ENCODE measurements around the gene SH2D4B. TPM values are rescaled to one million over a fixed set of nuclear protein-coding genes. Genes with fewer than 3 reads are reported as not detected.

SH2D4B gene
- polyA plus RNA-seq, 1 donor = 0.10 TPM

DNA sequence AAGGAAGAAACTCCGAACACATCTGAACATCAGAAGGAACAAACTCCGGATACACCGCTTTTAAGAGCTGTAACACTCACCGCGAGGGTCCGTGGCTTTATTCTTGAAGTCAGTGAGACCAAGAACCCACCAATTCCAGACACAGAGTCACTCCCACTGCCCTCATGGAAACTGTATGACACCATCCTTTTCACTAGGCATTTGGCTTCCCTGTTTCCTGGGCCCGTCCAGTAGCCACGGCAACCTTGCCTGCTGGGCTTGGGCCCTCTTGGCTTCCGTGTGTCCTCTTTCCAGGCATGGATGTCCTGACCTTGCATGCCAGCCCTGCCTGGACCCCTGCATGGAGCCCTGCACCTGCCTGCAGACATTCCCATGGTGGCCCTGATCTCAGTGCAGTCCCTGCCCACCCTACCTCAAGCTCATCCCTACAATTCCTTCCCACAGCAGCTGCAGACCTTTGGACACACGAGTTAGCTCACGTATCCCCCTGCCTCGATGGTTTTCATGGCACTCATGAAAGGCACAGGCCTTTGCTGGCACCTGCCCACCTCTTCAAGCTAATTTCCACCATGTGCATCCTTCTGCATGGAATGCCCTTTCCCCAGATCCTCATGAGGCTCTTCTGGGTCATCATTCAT, 6.7 kb downstream of the SH2D4B start:
- no peak for DNase-seq

DNA sequence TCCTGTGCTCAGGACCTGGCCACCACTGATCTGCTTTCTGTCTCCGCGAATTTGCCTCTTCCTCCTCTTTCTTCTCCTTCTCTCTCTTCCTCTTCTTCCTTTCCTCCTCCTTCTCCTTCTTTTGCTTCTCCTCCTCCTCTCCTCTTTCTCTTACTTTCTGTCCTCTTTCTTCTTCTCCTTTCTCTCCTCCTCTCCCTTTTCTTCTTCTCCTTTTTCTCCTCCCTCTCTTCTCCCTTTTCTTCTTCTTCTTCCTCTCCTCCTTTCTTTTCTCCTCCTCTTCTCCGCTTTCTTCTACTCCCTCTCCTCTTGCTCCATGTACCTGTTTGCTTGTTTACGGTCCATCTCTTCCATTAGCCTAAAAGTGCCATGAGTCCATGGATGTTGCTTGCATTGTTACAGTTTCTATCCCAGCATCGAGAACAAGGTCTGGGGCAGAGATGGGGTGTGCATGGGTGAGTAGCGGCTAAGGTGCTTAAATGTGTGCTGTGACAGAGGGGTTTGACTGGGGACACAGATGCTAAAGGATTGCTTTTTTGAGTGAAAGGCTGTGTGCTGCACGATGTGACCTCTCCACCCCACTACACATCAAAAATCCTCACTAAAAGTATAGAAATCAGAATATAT, 7.7 kb downstream of the SH2D4B start:
- DNase-seq = no peak

GRCh38 chr10:80552151-80552646, 14.5 kb downstream of the SH2D4B start:
- DNase-seq = no peak

- DNase-seq = no peak
Observed at GRCh38 chr10:80553436-80553835, 15.7 kb downstream of the SH2D4B start.

DNA sequence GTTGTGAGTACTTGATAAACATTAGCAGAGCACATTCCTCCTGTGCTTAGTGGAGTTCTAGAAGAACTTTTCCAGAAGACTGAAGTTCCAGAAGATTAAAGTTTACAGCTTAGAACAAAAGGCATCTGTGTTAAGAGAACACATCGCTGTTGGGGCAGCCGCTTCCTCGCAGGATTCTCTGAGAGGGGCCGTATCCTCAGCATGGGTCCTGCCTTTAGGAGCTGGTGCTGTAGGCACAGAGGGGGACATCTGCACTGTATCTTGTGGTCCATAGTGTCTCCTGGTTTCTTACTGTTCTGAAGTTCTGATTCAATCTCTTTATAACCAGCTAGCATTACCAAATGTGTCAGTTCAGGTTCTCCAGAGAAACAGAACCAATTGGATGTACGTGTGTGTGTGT, 16.3 kb downstream of the SH2D4B start:
- DNase-seq = no peak

- DNase-seq = no peak
Observed at GRCh38 chr10:80555415-80555814, 17.7 kb downstream of the SH2D4B start.

DNA sequence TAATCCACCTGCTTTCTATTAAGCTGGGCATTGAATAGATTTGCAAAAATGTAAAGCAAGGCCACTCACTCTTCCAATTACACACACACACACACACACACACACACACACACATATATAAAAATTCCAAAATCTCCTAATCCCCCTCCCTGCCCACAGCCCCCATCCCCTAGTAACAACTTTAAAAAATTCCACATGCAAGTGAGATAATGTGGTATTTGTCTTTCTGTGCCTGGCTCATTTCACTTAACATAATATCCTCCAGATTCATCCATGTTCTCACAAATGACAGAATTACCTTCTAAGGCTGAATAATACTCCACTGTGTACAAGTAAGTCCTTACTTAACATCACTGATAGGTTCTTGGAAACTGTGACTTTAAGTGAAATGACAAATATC, 24.2 kb downstream of the SH2D4B start:
- no peak for DNase-seq

DNA sequence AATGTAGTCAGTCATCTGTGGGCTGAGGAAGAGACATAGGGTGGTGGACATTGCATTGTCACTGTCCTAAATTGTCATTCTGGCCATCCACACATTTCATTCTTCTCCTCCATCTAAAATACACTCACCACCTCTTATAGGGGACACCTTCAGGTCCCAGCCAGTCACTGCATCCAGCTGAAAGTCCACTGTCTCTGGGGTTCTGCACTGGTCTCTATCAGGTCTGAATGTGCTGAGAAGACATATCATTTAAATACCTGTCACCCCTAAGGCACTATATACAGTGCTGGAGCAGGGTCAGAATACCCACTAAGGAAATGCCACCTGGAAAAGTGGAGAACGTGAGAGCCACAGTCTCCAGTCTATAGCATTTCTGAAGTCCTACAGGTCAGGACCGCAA, 29.6 kb downstream of the SH2D4B start:
- DNase-seq = no peak

DNA sequence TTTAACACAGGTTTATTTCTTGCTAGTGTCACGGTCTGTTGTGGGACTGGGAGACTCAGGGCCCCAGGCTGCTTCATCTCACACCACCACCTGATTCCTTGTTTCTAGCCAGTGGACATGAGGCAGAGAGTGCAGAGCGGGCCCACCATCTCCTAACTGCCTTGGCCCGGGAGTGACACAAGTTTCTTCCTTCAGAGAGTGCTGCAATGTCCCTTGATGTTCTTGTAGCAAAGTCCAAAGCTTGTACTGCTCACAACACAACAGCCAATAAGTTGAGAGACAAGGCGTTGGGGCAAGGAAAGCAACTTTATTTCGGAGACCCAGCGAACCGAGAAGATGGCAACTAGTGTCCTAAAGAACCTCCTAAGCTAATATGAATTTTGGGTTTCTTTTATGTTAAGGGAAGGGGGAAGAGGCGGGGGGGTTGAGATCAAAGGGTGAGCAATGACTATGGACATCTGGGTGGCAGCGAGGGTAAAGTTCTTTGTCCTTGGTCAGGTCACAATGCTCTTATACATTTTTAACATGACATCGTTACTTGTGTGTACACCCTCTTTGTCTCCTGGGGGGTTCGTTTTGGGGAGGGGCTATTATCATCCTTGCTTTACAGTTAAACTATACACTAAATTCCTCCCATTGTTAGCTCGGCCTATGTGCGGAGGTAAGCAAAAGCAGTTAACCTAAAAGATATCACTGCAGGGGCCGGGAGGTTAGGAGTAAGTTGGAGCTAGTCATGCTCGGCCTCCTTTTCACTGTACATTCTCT, 31.6 kb downstream of the SH2D4B start:
- no peak for DNase-seq

GRCh38 chr10:80571352-80571751, 33.6 kb downstream of the SH2D4B start:
- no peak for DNase-seq

GRCh38 chr10:80579181-80579763, 41.6 kb downstream of the SH2D4B start:
- no peak for DNase-seq

GRCh38 chr10:80579849-80580637, 42.3 kb downstream of the SH2D4B start:
- no peak for DNase-seq

DNA sequence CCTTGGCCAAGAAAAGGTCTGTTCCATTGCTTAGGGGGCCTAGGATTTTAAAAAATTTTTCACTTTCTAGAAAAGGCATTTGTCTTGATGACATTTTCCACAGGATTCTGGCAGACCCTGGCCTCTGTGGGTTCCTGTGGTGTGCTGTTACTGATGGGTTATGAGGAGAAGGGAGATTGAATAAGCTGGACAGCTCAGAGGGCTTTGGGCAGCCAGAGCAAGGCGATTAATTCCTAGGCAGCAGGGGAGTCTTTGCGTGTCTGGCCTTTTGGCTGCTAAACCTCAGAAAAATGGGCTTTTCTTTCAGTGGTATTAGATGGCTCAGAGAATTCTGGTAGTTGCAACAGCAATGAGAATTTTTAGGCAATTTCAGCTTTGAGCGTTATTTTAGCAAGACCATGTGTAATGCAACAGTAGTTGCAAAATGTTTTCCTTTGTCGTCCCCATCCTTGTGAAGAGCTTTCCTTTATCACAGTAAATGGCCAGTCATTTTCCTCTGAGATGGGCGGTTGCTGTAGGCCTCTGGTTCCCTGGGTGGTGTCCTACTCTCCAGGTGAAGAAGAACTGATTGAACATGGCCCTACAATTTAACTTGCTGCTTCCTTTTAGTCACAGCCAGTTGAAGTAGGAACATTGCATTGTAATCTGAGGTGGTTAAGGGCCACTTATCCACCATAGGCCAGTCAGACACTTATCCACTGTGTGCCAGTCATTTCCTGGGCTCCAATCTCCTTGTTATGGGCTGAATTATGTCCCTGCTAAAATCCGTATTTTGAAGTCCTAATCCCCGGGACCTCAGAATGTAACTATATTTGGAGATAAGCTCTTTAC, 43.2 kb downstream of the SH2D4B start:
- peak; percentile 15 for DNase-seq

DNA sequence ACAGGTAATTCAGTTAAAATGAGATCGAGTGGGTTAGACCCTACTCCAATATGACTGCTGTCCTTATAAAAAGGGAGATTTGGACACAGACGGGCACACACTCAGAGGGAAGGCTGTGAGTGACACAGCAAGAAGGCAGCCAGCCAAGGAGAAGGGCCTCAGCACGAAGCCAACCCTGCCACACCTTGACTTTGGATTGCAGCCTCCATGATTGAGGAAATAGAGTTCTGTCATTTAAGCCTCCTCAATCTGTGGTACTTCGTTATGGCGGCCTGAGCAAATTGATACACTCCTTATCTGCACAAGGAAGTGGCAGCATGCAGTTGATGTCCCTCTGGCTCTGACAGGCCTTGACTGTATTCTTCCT, 43.8 kb downstream of the SH2D4B start:
- DNase-seq = no peak

DNA sequence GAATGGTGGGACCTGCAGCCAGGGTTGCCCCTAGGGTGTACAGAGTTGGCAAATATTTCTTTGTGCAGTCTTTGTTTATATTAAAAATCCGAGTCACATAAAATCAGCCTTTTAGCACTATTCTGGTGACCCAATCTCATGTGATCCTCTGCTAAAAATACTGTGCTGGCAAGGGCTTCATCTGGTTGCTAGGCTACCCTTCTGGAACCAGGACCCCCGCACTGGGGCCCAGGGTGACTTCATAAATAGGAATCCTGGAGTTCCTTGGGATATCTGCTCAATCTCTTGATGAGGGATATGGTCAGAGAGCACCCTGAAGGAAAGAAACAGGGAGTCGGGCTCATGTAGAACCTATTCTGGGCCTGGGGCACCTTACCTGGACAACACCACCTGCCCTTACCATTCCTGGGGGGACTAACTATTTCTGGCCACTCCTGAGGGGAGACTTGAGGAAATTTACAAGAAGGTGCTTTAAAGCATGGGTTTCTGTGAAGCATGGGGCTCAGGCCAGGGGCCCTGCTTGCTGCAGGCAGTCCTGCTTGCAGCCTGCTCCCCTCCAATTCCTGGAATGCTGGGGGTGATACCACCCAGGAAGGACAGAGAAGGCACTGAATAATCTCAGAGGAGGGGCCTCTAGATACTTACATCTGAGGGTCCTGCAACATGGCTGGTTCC, 44.7 kb downstream of the SH2D4B start:
- DNase-seq = peak; percentile 36

DNA sequence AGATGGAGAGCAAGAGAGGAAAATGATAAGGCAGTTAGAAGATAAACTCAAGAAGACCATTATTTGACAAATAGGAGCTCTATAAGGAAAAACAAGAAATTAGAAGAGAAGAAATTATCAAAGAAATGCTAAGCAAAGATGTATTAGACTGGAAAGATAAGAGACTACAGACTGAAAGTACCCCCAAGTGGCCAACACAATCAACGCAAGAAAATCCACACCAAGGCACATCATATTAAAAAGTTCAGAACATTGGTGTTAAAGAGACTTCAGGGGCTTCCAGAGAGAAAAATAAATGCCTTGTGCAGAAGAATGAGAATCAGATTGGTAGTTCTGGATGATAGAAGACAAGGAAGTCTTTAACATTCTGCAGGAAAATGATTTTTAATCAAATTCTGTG, 46.0 kb downstream of the SH2D4B start:
- no peak for DNase-seq

- DNase-seq = no peak
Observed at GRCh38 chr10:80585812-80586211, 48.1 kb downstream of the SH2D4B start.

GRCh38 chr10:80588546-80588945, 50.8 kb downstream of the SH2D4B start:
- DNase-seq = no peak

DNA sequence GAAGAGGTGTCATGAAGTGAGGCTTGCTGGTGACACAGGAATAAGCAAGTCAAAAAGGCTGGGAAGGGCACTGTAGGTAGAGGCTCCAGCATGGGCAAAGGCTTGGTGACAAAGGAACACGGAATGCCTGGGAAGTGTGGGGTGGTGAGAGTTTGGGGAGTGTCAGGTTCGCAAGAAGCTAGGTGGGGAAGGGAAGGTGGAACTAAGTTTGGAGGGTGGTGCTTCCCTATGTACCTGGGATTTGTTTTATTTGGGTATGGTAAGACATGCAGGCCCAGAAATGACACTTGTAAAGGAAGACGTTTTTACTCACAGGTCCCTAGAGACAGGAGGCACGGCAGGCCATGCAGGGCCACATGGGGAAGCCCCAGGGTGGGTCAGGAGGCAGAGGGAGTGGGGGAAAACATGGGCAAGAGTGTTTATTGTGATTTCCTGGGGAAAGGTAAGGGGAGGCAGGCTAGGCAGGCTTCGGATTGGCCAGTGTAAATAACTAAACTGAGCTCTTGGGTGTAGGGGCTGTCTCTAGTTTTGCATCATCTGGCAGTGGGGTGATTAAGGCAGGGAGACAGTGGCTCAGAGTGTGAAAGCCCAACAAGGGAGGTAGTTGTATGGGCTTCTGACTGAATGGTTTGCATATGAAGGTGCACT, 52.1 kb downstream of the SH2D4B start:
- no peak for DNase-seq

GRCh38 chr10:80590585-80591125, 53.0 kb downstream of the SH2D4B start:
- DNase-seq = no peak

All from hindlimb muscle (tissue), 1 donor.